Trophoblast cell (in vitro differentiated cells and primary cell): ENCODE measurements around the gene HSF4.
"Not testable (repeated sequence)": the region's sequence is repeated elsewhere in the genome, so short reads cannot be mapped to it uniquely, and the experiment has no call there.

Experiments
- DNase-seq, 2 donors: peaks; one replicate each; pipeline ENCODE4 v3.0.0-alpha.2; 2016
- H2AFZ ChIP-seq: 2 replicates; pipeline ENCODE4 v1.6.1; 2013; ENCODE audit warnings: low read length, moderate library complexity, mild to moderate bottlenecking; ENCODE audit not compliant: insufficient read depth, poor library complexity
- H2AK5ac ChIP-seq: 2 replicates; pipeline ENCODE4 v1.6.1; 2013; ENCODE audit warnings: mild to moderate bottlenecking, low read length
- H2BK120ac ChIP-seq: 2 replicates; pipeline ENCODE4 v1.6.1; 2013; ENCODE audit warnings: low read length, mild to moderate bottlenecking, moderate library complexity; ENCODE audit not compliant: insufficient read depth, poor library complexity
- H2BK12ac ChIP-seq: 2 replicates; pipeline ENCODE4 v1.6.1; 2013; ENCODE audit warnings: mild to moderate bottlenecking, low read length, moderate library complexity
- H2BK5ac ChIP-seq: 2 replicates; pipeline ENCODE4 v1.6.1; 2013; ENCODE audit warnings: low read length, low read depth, moderate library complexity, mild to moderate bottlenecking; ENCODE audit not compliant: poor library complexity
- H3K14ac ChIP-seq: 2 replicates; pipeline ENCODE4 v1.6.1; 2013; ENCODE audit warnings: mild to moderate bottlenecking, low read length
- H3K18ac ChIP-seq: 2 replicates; pipeline ENCODE4 v1.6.1; 2013; ENCODE audit warnings: mild to moderate bottlenecking, low read length
- H3K23ac ChIP-seq: 2 replicates; pipeline ENCODE4 v1.6.1; 2013; ENCODE audit warnings: low read length
- H3K27ac ChIP-seq: 2 replicates; pipeline ENCODE4 v1.5.1; 2013; ENCODE audit warnings: low read depth, mild to moderate bottlenecking, inconsistent platforms, low read length, moderate library complexity
- H3K27me3 ChIP-seq: 2 replicates; pipeline ENCODE4 v1.6.1; 2013; ENCODE audit warnings: inconsistent platforms, mild to moderate bottlenecking, low read length, moderate library complexity; ENCODE audit not compliant: insufficient read depth
- H3K36me3 ChIP-seq, 2 experiments: 1 replicate in 1 of 2; 2 replicates in 1 of 2; pipeline ENCODE4 v1.6.1; 2013; ENCODE audit warnings: low read length in 2 of 2, mild to moderate bottlenecking in 2 of 2, moderate library complexity in 1 of 2; ENCODE audit not compliant: insufficient read depth in 2 of 2, control insufficient read depth in 1 of 2
- H3K4ac ChIP-seq: 2 replicates; pipeline ENCODE4 v1.6.1; 2013; ENCODE audit warnings: low read depth, mild to moderate bottlenecking, low read length, moderate library complexity
- H3K4me1 ChIP-seq, 2 experiments: 1 replicate in 1 of 2; 2 replicates in 1 of 2; pipeline ENCODE4 v1.6.1; 2013; ENCODE audit warnings: low read length in 2 of 2, mild to moderate bottlenecking in 2 of 2, moderate library complexity in 1 of 2; ENCODE audit not compliant: insufficient read depth in 2 of 2, control insufficient read depth in 1 of 2
- H3K4me2 ChIP-seq: 2 replicates; pipeline ENCODE4 v1.6.1; 2013; ENCODE audit warnings: inconsistent platforms, mild to moderate bottlenecking, low read length, moderate library complexity
- H3K4me3 ChIP-seq: 2 replicates; pipeline ENCODE4 v1.5.1; 2013; ENCODE audit warnings: mild to moderate bottlenecking, low read depth, low read length, inconsistent platforms
- H3K79me1 ChIP-seq: one replicate; pipeline ENCODE4 v1.6.1; 2013; ENCODE audit warnings: low read length
- H3K79me2 ChIP-seq: 2 replicates; pipeline ENCODE4 v1.6.1; 2013; ENCODE audit warnings: low read length, mild to moderate bottlenecking; ENCODE audit not compliant: control insufficient read depth, insufficient read depth, poor library complexity
- H3K9ac ChIP-seq: 2 replicates; pipeline ENCODE4 v1.6.1; 2013; ENCODE audit warnings: mild to moderate bottlenecking, low read length
- H3K9me3 ChIP-seq: 2 replicates; pipeline ENCODE4 v1.6.1; 2013; ENCODE audit warnings: low read depth, mild to moderate bottlenecking, control low read depth, inconsistent platforms, low read length; ENCODE audit not compliant: insufficient read depth
- H4K12ac ChIP-seq: 2 replicates; pipeline ENCODE4 v1.6.1; 2013; ENCODE audit warnings: low read depth, mild to moderate bottlenecking, low read length, moderate library complexity
- H4K8ac ChIP-seq: 2 replicates; pipeline ENCODE4 v1.6.1; 2013; ENCODE audit warnings: low read depth, mild to moderate bottlenecking, low read length, moderate library complexity
- H4K91ac ChIP-seq: one replicate; pipeline ENCODE4 v1.6.1; 2013; ENCODE audit warnings: low read depth, mild to moderate bottlenecking, low read length, moderate library complexity
- WGBS: extraction: QIAGEN DNeasy Blood & Tissue Kit; methylation state at CpG from one replicate; pipeline ENCODE4 v1.1.7; 2013; ENCODE audit warnings: missing lambda C conversion rate; ENCODE audit not compliant: insufficient read length, insufficient coverage; ENCODE audit errors: extremely low coverage; 5-methylcytosine and 5-hydroxymethylcytosine counted together

The HSF4 gene

GRCh38 chr16:67117716-67118115 lies 46.8 kb upstream of the HSF4 start:
- WGBS, result no CpG with 5 or more reads among the region's 9 CpGs
- no peak overlapping the region for H2AK5ac ChIP-seq

GRCh38 chr16:67120025-67120424 lies 44.5 kb upstream of the HSF4 start:
- Histone ChIP-seq H3K18ac (no peak overlapping the region), H3K14ac (no peak overlapping the region), H2BK5ac (no peak overlapping the region), H3K4me2 (no peak overlapping the region), H3K4me3 (no peak overlapping the region), H2BK12ac (no peak overlapping the region), H3K23ac (no peak overlapping the region), H3K79me2 (no peaks in the 10 kb centered on the region), H4K8ac (no peak overlapping the region), H2AK5ac (no peak overlapping the region), H3K27ac (no peak overlapping the region), H3K79me1 (no peaks in the 10 kb centered on the region), H3K36me3 (peaks cover 19 to 21% of the 10 kb centered on the region in 2 experiments), H2BK120ac (no peak overlapping the region), H3K9ac (no peak overlapping the region), H3K9me3 (peaks cover 2% of the 10 kb centered on the region), H2AFZ (no peak overlapping the region), H4K91ac (no peak overlapping the region), H4K12ac (no peak overlapping the region), H3K4me1 (peaks cover 0 to 2% of the 10 kb centered on the region in 2 experiments), H3K27me3 (no peaks in the 10 kb centered on the region), H3K4ac (no peak overlapping the region)
- DNase-seq, result no peak
- no CpG with 5 or more reads among the region's 5 CpGs for WGBS

More at GRCh38 chr16:67117716-67118115, 46.8 kb upstream of the HSF4 start:
- H3K4me1 ChIP-seq, result peaks cover 0 to 6% of the 10 kb centered on the region in 2 experiments
- no peak overlapping the region for H2BK12ac ChIP-seq
- no peak overlapping the region for H2BK5ac ChIP-seq
- DNase-seq, result peak; percentile 71 to 73
- no peak overlapping the region for H4K91ac ChIP-seq
- H3K4ac ChIP-seq, result no peak overlapping the region
- no peaks in the 10 kb centered on the region for H3K79me1 ChIP-seq
- H3K79me2 ChIP-seq, result no peaks in the 10 kb centered on the region
- H3K4me3 ChIP-seq, result no peak overlapping the region
- H3K9ac ChIP-seq, result no peak overlapping the region
- H2AFZ ChIP-seq, result no peak overlapping the region
- no peak overlapping the region for H4K12ac ChIP-seq
- H3K14ac ChIP-seq, result no peak overlapping the region
- H3K18ac ChIP-seq, result no peak overlapping the region
- peaks cover 2% of the 10 kb centered on the region for H3K9me3 ChIP-seq
- H2BK120ac ChIP-seq, result no peak overlapping the region
- H3K4me2 ChIP-seq, result no peak overlapping the region
- H4K8ac ChIP-seq, result no peak overlapping the region
- no peak overlapping the region for H3K27ac ChIP-seq
- no peaks in the 10 kb centered on the region for H3K27me3 ChIP-seq
- H3K23ac ChIP-seq, result no peak overlapping the region
- peaks cover 9 to 12% of the 10 kb centered on the region in 2 experiments for H3K36me3 ChIP-seq

GRCh38 chr16:67122799-67123198 lies 41.7 kb upstream of the HSF4 start:
- H3K79me2 ChIP-seq, H4K91ac ChIP-seq, H2BK5ac ChIP-seq, H3K9ac ChIP-seq, H3K4me2 ChIP-seq, H2AFZ ChIP-seq, H3K14ac ChIP-seq, H3K27ac ChIP-seq, H3K27me3 ChIP-seq, H3K4ac ChIP-seq, H3K79me1 ChIP-seq, H3K9me3 ChIP-seq, H2BK120ac ChIP-seq, H3K18ac ChIP-seq, H3K4me1 ChIP-seq, H4K12ac ChIP-seq, H3K23ac ChIP-seq, H3K4me3 ChIP-seq, H2BK12ac ChIP-seq, H2AK5ac ChIP-seq, DNase-seq, H4K8ac ChIP-seq: not testable (repeated sequence)
- WGBS, result no CpG with 5 or more reads among the region's 5 CpGs
- H3K36me3 ChIP-seq, result peaks cover 22 to 23% of the 10 kb centered on the region in 2 experiments

- Histone ChIP-seq H3K9ac (no peak overlapping the region), H2BK12ac (no peak overlapping the region), H2AK5ac (no peak overlapping the region), H2BK120ac (no peak overlapping the region), H3K4me2 (no peak overlapping the region), H3K9me3 (no peaks in the 10 kb centered on the region), H3K79me2 (no peaks in the 10 kb centered on the region), H4K12ac (no peak overlapping the region), H2BK5ac (no peak overlapping the region), H3K27me3 (no peaks in the 10 kb centered on the region), H3K23ac (no peak overlapping the region), H4K91ac (no peak overlapping the region), H3K18ac (no peak overlapping the region), H3K4me3 (no peak overlapping the region), H3K79me1 (no peaks in the 10 kb centered on the region), H3K36me3 (peaks cover 14 to 22% of the 10 kb centered on the region in 2 experiments), H4K8ac (no peak overlapping the region), H3K14ac (no peak overlapping the region), H3K27ac (no peak overlapping the region), H3K4ac (no peak overlapping the region), H2AFZ (no peak overlapping the region), H3K4me1 (no peaks in the 10 kb centered on the region)
- no peak for DNase-seq
Measured at GRCh38 chr16:67128417-67128816, 36.1 kb upstream of the HSF4 start.
